GM19452 (cell line): ENCODE results near the gene MLXIP.

Experiments
- ATAC-seq: cut with Tn5 transposase; IDR thresholded peaks from one replicate; pipeline ENCODE4 v1.9.1; 2021; ENCODE audit not compliant: unreplicated experiment

The MLXIP gene

DNA sequence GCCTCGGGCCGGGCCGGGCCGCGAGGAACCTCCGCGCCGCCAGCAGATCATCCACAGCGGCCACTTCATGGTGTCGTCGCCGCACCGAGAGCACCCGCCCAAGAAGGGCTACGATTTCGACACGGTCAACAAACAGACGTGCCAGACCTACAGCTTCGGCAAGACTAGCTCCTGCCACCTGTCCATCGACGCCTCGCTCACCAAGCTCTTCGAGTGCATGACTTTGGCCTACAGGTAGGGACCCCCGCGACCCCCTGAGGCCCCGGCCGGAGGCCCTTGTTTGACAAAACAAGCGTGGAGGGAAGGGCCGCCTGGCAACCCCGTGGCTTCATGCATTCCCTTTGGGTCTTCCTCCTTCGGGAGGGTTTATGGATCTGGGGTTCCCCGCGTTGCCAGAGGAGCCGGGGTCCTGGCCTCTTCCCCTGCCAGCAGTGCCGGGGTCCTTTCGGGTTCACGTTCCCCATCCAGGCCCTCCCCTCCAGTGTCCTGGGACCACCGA, 526 bp downstream of the MLXIP start:
- peak; percentile 6 for ATAC-seq

DNA sequence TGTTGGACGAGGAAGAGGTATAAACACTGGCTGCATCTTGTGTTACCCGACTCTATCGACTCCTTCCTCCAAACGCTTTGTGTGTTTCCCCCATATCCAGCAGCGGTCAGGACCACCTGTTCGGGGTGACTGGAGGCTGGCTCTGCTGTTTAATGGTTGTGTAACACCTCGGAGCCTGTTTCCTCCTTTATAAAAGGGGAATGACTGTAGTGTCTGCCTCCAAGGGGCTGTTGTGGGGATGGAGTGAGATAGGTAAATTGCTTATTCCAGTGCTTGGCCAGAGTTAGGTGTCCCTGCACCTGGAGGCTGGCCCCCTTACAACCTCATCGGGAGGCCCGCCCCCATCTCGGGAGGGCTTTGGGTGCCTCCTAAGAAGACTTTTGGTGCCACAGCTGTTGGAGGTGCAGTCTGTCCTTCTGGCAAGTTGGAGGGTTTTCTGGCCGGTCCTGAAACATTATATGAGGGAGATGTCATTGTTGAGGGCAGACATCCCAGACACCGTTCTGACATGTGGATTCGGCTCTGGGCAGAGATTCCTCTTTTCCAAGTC, 1.1 kb downstream of the MLXIP start:
- ATAC-seq, result no peak

DNA sequence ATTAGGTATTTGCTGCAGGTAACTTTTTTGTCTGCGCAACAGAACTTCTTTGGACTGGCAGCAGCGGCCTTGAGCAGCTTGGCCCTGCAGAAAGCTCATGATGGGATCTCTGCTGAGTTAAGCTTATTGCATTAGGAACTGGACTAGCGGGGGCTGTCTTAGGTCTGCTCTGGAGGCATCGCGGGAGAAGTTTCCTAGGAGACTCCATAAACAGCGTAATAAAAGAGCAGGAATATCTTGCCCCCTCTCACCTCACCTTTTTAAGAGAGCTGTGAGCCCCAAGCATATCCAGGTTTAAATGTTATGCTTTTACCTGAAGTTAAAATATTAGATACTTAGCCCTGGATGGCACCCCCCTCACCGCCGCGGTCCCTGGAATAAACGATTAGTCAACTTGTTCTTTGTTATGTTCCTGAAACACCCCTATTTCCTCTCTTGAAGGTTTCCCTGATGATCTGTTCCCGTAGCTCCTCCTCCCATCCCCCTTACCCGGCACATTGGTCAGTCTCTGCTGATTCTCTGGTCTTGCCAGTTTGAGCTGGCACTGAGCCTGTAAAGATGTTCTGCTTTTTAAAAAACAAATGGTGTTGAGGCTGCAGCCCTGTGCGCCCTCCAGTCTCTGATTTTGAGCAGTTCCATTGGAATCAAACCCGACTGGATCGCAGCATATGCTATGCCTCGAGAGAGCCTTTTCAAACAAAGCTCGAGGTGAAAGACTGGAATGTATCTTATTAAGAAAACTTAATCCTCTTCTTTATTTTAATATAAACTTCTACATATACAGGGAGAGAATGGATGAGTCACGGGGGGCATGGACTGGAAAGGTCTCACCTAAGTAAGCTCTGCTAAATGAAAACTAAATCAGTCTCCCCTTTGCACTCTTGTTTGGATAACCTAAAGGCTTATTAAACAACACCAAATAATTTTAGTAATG, 1.9 kb downstream of the MLXIP start:
- no peak for ATAC-seq

DNA sequence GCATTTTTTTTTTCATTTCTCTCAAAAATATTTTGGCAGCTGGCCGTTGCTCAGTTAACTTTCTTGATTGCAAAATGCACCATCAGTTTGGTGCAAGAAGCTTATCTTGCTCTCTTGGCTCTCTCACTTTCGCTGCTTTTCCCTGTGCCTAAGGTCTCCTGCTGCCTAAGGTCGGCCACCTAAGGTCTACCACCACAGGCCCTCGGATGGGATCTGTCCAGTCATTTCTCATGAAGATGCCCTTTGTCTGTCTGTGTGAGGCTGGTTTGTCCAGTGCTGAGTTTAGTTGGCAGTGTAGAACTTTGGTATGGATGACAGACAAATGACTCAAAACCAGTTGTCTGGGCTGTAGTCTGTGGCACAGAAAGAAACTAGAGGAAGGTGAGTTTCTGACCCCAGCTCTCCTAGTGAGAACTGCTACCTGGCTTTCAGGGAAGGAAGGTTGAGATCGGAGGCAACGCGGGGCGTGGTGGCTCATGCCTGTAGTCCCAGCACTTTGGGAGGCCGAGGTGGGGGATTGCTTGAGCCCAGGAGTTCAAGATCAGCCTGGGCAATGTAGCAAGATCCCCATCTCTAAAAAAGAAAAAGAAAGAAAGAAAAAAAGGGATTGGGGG, 2.6 kb downstream of the MLXIP start:
- ATAC-seq, result no peak

DNA sequence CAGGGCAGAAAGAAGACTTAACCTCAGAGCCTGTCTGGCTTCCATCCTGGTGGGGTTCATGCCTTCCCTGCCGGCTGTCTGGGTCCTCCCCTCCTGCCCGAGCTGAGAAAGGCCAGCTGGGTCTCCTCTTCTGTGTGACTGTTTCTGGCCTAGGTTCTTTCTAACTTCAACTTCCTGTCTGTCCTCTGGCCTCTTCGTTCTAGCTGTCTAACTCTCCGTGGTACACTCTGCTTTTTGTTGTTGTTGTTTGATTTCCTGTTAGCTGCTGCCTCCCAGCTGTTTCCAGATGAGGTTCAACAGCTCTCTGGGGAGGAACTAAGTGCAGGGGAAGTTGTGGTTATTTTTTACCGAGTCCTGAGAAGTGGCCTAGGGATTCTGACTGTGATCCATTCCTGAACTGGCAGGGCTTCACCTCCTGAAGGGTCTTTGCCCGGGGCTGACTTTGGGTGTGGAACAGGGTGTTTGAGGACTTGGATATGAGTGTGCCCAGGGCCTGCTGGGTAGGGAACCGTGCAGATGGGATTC, 3.2 kb downstream of the MLXIP start:
- peak; percentile 48 for ATAC-seq

DNA sequence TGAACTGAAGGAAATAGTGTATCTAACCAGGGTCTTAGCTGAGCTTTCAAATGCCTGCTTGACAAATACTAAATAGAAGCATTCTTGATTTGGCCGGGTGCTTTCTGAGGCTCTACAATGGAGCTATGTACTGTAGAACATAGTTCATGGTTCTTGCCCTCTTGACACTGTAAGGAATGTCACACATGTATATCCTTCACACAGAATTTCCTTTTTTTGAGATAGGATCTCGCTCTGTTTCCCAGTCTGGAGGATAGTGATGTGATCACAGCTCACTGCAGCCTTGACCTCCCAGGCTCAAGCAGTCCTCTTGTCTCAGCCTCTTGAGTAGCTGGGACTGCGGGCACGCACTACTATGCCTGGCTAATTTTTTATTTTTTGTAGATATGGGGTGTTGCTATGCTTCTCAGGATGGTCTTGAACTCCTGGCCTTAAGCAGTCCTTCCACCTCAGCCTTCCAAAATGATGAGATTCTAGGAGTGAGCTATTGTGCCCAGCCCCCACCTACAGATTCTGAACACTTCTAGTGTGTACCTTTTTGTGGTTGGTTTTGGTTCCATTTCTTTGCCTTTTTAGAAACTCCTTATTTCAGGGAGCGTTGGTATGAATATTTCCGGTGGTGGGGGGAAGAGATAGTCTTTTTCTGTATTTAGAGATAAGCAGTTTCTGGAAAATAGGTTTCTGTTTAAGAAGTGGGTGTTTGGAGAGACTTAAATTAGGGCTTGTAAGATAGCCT, 4.2 kb downstream of the MLXIP start:
- ATAC-seq, result no peak

DNA sequence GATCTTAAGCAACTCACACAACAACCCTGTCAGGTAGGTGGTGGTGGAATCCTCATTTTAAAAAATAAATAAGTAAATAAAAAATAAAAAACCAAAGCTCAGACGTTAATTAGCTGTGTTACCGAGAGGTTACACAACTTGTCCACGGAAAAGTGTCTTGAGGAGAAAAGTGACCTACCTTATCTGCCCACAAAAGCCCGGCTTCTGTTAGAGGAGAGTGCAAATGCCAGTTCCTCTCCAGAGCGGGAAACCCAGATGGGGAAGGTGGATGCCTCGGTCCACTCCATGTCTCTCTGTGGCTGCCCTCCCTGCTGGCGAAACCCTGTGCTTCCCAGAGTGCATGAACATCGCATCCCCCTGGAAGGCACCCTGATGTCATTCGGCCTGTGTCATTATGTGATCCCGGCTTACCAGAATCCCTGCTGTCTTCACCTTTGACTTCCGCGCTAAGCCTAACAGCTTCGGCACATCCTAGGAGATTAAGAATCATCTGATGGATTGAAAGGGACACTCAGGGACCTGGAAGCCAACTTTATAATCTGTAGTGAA, 6.4 kb downstream of the MLXIP start:
- ATAC-seq, result no peak

DNA sequence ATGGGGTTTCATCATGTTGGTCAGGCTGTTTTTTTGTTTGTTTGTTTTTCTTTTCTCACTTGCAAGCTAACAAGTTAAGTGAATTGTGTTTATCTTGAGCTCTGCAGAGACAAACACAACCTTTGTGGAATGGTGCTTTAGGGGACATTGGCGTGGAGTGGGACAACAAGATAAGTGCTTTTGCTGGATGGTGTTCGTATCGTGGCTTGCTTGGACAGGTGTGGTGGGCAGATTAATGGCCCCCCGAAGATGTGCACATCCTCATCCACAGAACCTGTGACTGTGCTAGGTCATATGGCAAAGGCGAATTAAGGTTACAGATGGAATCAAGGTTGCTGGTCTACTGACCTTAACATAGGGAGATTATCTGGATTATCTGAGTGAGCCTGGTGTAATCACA, 7.0 kb downstream of the MLXIP start:
- no peak for ATAC-seq

DNA sequence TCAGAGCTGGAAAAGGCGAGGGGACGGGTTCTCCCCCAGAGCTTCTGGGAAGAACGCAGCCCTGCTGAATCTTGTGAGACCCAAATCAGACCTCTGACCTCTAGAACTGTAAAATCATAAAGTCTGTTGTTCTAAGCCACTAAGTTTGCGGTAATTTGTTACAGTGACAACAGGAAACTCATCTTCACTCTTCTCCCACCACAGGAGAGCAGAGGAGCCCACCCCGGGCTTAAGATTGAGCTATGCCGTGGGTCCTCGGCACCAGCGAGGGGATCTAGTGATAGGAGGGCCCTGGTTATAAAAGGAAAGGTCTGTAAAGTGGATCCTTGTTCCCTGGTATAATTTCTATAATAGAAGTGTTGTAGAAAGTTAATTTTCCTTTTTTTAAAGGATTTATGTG, 7.6 kb downstream of the MLXIP start:
- no peak for ATAC-seq

DNA sequence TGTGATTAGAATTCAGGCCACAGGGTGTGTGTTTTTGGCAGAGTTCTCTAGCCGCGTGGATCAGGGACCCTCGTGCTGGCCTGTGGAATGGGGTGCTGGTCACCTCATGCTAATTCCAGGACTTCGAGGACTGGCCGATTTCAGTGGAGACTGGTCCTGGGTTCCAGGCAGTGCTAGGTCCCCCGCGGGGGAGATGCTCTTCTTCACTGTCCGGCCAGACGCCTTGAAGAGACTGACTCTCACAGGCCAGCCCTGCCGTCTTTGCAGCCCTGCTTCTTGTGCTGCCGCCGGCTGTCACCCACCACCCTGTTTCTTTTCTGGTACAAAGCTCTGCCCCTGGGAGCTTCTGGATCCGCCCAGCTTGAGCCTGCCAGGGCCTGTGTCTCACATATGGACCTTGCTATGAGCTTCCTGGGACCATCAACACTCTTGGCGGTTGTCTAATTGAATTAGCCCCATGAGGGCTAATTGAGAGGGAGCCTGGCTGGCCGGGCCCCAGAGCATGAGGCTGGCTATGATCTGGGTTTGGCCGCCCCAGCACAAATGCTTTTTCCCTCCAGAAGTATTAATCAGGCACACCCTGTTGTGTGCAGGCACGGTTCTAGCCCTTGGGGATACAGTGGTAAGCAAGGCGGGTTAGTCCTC, 8.2 kb downstream of the MLXIP start:
- no peak for ATAC-seq

DNA sequence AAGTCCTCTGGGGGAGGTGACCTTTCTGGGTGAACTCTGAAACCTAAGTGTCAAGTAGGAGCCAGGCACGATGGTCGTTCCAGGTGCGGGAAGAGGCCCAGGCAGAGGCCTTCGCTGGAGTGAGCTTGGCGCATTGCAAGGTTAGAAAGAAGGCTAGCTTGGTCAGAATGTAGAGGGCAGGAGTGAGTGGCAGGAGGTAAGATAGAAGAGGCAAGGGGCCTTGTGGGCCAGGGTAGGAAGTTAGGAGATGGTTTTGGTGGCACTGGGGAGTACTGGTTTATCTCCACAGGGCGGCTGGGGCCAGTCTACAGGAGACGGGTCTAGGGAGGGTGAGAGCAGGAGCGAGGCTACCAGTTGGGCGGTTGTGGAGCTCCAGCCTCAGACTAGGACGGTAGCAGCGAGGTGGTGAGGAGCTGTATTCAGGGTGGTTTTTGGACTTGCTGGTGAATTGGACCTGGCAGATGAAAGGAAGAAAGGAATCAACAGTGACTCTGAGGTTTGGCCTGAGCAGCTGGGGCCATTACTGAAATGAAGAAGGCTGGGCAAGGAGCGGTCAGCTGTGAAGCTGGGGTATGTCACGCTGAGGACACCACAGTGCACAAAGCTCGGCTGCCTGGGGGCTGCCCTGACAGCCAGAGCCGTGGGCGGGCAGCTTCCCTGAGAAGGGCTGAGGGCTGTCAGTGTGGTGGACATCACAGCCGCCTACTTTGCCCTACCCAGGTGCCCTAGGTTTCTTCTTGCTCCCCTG, 9.0 kb downstream of the MLXIP start:
- no peak for ATAC-seq

DNA sequence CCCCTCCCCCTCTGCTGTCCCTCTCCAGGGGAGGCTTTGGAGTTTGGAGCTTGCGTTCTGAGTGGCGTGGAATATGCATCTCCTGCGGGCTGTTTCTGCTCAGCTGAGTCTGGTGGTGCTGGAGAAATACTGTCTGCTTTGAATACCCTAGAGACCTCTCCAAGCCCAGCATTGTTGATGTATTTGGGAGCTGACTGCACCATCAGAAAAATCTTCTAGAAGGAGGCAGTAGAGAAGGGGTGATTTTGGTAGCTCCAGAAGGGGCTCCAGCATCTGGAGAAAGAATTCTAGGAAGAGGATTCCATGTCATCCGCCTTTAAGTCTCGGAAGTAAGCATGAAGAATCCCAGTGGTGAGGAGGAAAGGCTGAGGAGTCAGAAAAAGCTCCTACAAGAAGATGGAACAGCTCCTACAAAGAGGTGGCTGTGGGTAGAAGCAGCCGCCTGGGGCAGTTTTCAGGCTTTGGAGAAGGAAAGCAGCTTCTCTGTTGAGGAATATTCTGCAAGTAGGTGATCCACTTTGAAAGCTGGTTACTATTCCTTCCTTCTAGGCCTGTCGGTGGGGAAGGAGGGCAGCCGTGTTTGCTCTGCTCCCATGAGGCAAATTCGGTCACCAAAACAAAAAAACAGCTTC, 9.7 kb downstream of the MLXIP start:
- no peak for ATAC-seq

DNA sequence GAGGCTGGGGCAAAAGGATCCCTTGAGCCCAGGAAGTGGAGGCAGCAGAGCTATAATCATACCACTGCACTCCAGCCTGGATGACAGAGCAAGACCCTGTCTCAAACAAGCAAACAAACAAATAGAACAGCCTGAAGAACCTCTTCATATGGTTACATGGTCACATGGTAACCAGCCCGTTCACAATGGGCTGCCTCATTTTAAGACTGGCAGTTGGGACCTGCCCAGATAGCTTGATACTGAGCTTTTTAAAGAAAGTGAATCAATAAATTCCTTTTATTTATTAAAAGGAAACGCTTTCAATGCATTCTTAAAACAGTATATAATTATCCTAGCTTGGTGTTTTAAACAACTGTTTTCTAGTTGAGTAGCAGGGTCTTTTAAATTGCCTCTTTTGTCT, 10.5 kb downstream of the MLXIP start:
- no peak for ATAC-seq

DNA sequence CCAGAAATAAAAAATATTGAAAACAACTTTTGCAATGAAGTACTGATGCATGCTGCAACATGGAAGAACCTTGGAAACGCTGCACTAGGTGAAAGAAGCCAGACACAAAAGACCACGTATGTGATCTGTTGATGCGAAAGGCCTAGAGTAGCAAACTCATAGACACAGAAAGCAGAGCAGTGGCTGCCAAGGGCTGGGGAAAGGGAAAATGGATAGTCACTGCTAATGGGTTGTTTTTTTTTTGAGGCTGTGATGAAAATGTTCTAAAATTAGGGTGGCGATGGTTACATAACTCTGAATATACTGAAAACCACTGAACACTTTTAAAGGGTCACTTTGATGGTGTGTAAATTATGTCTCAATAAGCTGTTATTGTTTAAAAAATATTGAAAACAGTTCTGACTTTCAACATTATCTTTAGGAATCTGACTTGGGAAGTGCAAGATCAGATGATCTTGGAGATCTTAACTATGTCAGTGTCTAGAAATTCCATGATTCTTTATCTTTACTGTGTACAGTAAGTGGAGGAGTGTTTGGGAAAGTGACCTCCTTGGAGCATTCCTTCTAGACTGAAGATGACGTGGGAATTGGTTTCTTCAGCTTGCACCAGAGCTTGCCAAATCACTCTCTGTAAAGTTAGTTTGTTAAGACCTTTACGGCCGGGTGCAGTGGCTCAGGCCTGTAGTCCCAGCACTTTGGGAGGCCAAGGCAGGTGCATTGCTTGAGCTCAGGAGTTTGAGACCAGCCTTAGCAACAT, 12.4 kb downstream of the MLXIP start:
- no peak for ATAC-seq

DNA sequence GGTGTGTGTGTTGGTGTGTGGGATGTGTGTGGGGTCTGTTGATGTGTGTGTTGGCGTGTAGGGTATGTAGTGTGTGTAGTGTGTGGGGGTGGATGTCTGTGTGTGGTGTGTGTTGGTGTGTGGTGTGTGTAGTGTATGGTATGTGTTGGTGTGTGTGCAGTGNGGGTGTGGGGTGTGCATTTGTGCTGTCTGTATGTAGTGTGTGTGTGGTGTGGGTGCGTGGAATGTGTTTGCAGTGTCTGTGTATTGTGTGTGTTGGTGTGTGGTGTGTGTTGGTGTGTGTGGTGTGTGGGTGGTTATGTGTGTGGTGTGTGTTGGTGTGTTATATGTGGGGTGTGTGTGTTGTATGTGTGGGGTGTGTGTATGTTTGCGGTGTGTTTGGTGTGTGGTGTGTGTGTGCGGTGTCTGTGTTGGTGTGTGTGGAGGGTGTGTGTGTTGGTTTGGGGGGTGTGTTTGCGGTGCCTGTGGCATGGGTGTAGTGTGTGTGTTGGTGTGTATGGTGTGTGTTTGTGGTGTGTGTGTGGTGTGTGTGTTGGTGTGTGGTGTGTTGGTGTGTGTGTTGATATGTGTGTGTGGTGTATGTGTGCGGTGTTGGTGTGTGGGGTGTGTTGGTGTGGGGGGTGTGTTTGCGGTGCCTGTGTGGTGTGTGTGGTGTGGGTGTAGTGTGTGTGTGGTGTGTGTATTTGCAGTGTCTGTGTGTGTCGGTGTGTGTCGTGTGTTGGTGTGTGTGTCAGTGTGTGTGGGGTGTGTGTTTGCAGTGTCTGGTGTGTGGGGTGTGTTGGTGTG, 14.7 kb downstream of the MLXIP start:
- ATAC-seq, result no peak

DNA sequence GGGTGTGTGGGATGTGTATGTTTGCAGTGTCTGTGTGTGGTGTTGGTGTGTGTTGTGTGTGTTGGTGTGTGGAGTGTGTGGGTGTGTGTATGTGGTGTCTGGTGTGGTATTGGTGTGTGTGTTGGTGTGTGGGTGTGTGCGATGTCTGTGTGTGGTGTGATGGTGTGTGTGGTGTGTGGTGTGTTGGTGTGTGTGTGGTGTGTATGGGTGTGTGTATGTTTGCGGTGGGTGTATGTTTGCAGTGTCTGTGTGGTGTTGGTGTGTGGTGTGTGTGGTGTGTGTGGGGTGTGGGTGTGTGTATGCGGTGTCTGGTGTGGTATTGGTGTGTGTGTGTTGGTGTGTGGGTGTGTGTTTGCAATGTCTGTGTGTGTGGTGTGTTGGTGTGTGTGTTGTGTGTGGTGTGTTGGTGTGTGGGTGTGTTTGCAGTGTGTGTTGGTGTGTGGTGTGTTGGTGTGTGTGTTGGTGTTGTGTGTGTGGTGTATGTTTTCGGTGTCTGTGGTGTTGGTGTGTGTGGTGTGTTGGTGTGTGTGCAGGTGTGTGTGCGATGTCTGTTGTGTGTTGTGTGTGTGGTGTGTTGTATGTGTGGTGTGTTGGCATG, 15.7 kb downstream of the MLXIP start:
- ATAC-seq, result no peak
